Nephron (organoid): ENCODE data around the gene BEND6.
"Not testable (repeated sequence)": the region's sequence is repeated elsewhere in the genome, so short reads cannot be mapped to it uniquely, and the experiment has no call there.

Experiments used
- H3K27ac Mint-ChIP-seq, 3 experiments: 2 replicates each; pipeline ENCODE4 v1.8.0; 2020; ENCODE audit warnings: mixed read lengths in 3 of 3, mild to moderate bottlenecking in 2 of 3, moderate library complexity in 1 of 3
- H3K27me3 Mint-ChIP-seq: 2 replicates; pipeline ENCODE4 v1.8.0; 2021; ENCODE audit warnings: low read depth, mild to moderate bottlenecking, moderate library complexity, mixed read lengths
- H3K36me3 Mint-ChIP-seq: 2 replicates; pipeline ENCODE4 v1.8.0; 2020; ENCODE audit warnings: low read depth, mixed read lengths
- H3K4me1 Mint-ChIP-seq: 2 replicates; pipeline ENCODE4 v1.8.0; 2020; ENCODE audit warnings: mixed read lengths
- H3K4me3 Mint-ChIP-seq, 3 experiments: 2 replicates each; pipeline ENCODE4 v1.8.0; 2020; ENCODE audit warnings: mild to moderate bottlenecking in 3 of 3, mixed read lengths in 3 of 3, moderate library complexity in 2 of 3
- H3K9me3 Mint-ChIP-seq: 2 replicates; pipeline ENCODE4 v1.8.0; 2020; ENCODE audit warnings: mixed read lengths
- TF ChIP-seq, protein P1 (sequence below), 3 experiments: fragments of 200-600 bp; sonication (generic); IDR thresholded peaks; one replicate each; pipeline ENCODE4 v1.5.0; 2021; ENCODE audit warnings: antibody characterized with exemption in 3 of 3; ENCODE audit not compliant: unreplicated experiment in 3 of 3

BEND6 gene

DNA sequence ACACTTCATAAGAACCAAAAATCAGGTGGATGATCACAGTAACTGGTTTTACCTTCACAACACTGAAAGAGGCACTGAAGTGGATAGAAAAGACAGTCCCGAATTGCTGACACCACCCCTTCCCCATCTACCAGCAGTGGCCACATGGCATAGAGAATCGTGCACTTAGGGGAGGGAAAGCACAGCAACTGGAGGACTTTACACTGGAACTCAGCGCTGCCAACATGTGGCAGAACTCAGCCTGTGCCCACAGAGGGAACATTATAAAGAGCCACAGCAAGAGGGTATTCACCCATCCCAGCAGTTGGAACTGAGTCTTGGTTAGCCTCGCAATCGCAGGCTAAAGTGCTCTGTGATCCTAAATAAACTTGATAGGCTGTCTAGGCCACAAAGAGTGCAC is 85.1 kb downstream of the BEND6 start:
- Mint-ChIP-seq H3K36me3 (no peaks in the 10 kb centered on the region), H3K4me3 (no peak overlapping the region), H3K9me3 (peaks cover 4% of the 10 kb centered on the region), H3K27ac (no peak overlapping the region), H3K27me3 (peaks cover 9% of the 10 kb centered on the region), H3K4me1 (no peaks in the 10 kb centered on the region)
- TF ChIP-seq, protein P1, sequence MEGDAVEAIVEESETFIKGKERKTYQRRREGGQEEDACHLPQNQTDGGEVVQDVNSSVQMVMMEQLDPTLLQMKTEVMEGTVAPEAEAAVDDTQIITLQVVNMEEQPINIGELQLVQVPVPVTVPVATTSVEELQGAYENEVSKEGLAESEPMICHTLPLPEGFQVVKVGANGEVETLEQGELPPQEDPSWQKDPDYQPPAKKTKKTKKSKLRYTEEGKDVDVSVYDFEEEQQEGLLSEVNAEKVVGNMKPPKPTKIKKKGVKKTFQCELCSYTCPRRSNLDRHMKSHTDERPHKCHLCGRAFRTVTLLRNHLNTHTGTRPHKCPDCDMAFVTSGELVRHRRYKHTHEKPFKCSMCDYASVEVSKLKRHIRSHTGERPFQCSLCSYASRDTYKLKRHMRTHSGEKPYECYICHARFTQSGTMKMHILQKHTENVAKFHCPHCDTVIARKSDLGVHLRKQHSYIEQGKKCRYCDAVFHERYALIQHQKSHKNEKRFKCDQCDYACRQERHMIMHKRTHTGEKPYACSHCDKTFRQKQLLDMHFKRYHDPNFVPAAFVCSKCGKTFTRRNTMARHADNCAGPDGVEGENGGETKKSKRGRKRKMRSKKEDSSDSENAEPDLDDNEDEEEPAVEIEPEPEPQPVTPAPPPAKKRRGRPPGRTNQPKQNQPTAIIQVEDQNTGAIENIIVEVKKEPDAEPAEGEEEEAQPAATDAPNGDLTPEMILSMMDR (IDR thresholded peaks at IDR 0.05; ENCODE audit: unreplicated experiment in 3 of 3) = no peak

DNA sequence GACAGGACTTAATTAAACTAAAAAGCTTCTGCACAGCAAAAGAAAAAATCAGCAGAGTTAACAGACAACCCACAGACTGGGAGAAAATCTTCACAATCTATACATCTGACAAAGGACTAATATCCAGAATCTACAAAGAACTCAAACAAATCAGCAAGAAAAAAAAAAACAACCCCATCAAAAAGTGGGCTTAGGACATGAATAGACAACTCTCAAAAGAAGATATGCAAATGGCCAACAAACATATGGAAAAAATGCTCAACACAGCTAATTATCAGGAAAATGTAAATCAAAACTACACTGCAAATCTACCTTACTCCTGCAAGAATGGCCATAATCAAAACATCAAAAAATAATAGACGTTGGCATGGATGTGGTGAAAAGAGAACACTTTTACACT is 89.2 kb downstream of the BEND6 start:
- H3K27ac Mint-ChIP-seq, H3K27me3 Mint-ChIP-seq, H3K9me3 Mint-ChIP-seq: not testable (repeated sequence)
- Mint-ChIP-seq H3K4me1 (peaks cover 12% of the 10 kb centered on the region), H3K36me3 (peaks cover 10% of the 10 kb centered on the region), H3K4me3 (peak overlapping the region; percentile 12 to 66 (median 35))

DNA sequence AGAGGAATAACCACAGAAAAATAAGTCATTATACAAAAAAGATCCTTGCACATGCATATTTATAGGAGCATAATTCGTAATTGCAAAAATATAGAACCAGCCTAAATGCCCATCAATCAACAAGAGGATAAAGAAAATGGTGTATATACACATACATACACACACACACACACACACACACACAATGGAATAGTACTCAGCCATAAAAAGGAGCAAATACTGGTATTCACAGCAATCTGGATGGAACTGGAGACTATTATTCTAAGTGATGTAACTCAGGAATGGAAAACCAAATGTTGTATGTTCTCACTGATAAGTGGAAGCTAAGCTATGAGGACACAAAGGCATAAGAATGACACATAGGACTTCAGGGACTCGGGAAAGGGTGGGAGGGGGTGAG is 89.7 kb downstream of the BEND6 start:
- Mint-ChIP-seq H3K4me1 (peaks cover 17% of the 10 kb centered on the region), H3K27ac (no peak overlapping the region), H3K9me3 (peaks cover 4% of the 10 kb centered on the region), H3K36me3 (peaks cover 15% of the 10 kb centered on the region), H3K27me3 (peaks cover 9% of the 10 kb centered on the region), H3K4me3 (peak overlapping the region in 2 of 3 experiments; percentile 66 to 67)
- TF ChIP-seq, protein P1 (IDR thresholded peaks at IDR 0.05; ENCODE audit: unreplicated experiment in 3 of 3) = no peak

DNA sequence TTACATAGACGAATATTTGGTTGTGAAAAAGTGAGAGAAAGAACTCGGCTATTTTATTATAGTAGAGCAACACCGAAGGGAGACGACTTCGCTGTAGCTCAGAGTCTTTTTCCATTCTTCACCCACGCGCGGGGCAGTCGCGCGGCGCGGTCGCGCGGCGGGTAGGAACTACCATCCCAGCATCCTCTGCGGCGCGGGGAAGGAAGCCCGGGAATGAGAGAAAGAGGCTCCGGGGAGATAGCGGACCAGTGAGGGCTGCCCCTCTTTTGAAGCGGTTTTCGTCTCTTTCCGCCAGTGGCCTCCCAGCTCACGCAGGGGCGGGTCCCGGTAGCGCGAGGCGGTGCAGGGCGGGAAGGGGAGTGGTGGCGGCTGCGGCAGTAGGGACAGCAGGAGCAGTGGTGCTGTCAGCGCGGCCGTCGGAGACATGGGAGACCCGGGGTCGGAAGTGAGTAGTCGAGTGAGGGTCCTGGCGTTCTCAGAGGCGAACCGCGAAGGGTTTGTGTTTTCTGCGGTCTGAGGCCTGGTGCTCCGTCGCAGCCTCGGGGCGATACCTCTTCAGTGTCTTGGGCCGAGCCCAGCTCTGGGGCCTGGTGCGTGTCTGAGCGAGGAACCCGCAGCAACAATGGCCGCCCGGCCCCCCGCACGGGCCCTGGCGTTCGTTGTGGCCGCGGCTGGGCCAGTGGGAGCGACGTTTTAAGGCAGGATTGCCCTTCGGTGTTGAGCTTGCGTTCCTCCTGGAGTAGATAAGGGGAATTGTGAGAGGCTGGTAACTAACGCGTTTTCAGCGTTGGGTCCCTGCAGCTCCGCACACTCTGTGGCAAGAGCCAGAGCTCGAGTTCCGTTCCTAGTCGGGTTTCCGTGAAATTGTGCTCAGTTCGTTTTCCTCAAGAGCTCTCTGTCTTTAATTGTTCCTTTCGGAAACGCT is 91.7 kb downstream of the BEND6 start, which contains the start of gene KIAA1586:
Gene KIAA1586, plus strand, starts transcription at position 362 of the 925 bp plus-strand sequence. Its CDS starts 63 bp downstream, at position 425.
- H3K27me3 Mint-ChIP-seq = not testable (repeated sequence)
- H3K36me3 Mint-ChIP-seq = peaks cover 29% of the 10 kb centered on the region

DNA sequence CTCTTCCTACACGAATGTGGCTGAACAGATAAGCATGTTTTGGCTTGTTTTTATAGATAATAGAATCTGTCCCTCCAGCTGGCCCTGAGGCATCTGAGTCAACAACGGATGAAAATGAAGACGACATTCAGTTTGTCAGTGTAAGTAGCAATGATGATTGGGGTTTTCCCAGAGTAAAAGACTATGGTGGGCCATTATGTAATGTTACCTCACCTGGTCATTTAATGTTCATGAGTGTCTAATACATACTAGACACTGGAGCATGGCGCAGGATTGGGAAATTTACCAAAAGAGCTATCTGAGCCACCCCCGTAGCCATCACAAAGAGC is 92.3 kb downstream of the BEND6 start:
- not testable (repeated sequence) for H3K4me3 Mint-ChIP-seq, H3K27me3 Mint-ChIP-seq, H3K27ac Mint-ChIP-seq, H3K9me3 Mint-ChIP-seq
- peaks cover 36% of the 10 kb centered on the region for H3K36me3 Mint-ChIP-seq
- peaks cover 24% of the 10 kb centered on the region for H3K4me1 Mint-ChIP-seq

More for the DNA sequence above, 91.7 kb downstream of the BEND6 start, which contains the start of gene KIAA1586:
- not testable (repeated sequence) for H3K9me3 Mint-ChIP-seq
- H3K27ac Mint-ChIP-seq = peak within 1 kb of the TSS; percentile 89 to 97 (median 92)
- H3K4me1 Mint-ChIP-seq = peaks cover 24% of the 10 kb centered on the region
- H3K4me3 Mint-ChIP-seq = peak within 1 kb of the TSS; percentile 97 to 98 (median 98)

DNA sequence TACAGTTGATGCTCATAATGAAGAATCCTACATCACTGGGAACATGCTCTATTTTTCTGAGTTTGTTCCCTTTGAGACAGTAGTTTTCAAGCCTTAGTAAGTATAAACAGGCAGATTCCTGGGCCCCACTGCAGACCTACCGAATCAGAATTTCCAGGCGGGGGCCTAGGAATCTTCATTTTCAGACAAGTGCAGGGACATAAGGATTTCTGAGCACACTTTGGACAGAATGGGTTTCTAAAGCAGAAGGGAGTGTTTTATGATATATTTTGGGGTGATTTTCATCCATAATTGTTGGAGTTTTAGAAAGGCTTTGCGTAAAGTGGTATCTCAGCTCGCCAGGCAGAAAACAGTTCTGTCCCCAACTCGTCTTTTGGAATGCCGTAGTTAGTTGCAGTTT is 93.0 kb downstream of the BEND6 start:
- Mint-ChIP-seq H3K27ac (peak overlapping the region in 1 of 3 experiments; percentile 70), H3K4me1 (peaks cover 24% of the 10 kb centered on the region), H3K36me3 (peaks cover 40% of the 10 kb centered on the region), H3K4me3 (peak overlapping the region; percentile 78 to 80 (median 80))
- H3K9me3 Mint-ChIP-seq, H3K27me3 Mint-ChIP-seq: not testable (repeated sequence)

DNA sequence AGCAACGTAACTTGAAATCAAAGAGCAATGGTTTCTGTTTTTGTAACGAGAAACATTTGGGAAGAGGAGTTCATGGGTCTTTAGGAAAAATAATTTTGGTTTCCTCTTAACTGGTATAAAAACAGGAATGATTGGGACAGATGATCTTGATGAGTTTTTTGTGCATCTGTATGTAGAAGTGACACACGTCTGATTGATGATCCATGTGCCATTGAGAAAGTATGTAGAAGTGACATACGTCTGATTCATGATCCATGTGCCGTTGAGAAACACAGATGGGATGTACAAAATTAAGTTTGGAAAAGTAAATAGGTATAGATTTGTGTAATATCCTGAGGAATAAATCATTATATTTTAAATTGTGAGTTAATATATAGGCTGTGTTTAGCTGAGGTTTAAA is 93.7 kb downstream of the BEND6 start:
- peaks cover 24% of the 10 kb centered on the region for H3K4me1 Mint-ChIP-seq
- H3K4me3 Mint-ChIP-seq = peak overlapping the region; percentile 78 to 80 (median 80)
- no peaks in the 10 kb centered on the region for H3K27me3 Mint-ChIP-seq
- peak overlapping the region in 1 of 3 experiments; percentile 70 for H3K27ac Mint-ChIP-seq
- peaks cover 4% of the 10 kb centered on the region for H3K9me3 Mint-ChIP-seq
- peaks cover 47% of the 10 kb centered on the region for H3K36me3 Mint-ChIP-seq
- TF ChIP-seq, protein P1 (IDR thresholded peaks at IDR 0.05; ENCODE audit: unreplicated experiment in 3 of 3) = no peak

DNA sequence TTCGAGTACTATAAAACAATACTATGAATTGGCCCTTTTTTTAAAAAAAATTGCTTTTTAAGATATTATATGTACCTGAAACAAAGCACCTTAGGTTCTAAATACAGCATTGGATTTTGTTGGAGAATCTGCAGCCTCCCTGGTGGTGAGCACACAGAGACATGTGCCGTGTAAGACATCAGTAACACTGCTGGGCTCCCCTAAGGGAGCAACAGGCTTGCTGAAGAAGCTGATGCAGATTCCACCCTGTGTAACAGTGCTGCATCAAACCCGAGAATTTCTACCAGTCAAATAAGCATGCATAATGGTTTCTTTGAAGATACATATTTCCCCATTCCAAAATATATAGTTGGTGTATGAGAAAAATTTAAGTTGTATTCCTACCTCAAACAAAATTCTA is 108.9 kb downstream of the BEND6 start:
- Mint-ChIP-seq H3K4me3 (no peak overlapping the region), H3K27me3 (no peaks in the 10 kb centered on the region), H3K27ac (no peak overlapping the region), H3K4me1 (peaks cover 5% of the 10 kb centered on the region), H3K36me3 (peaks cover 31% of the 10 kb centered on the region), H3K9me3 (no peaks in the 10 kb centered on the region)
- TF ChIP-seq, protein P1 (IDR thresholded peaks at IDR 0.05; ENCODE audit: unreplicated experiment in 3 of 3) = no peak
